Hepatocyte (in vitro differentiated cells): ENCODE measurements around the gene CTBP2.

Source experiments
- EZH2 ChIP-seq: fragments of 200-600 bp; sonication (generic); IDR thresholded peaks from 2 replicates; pipeline ENCODE4 v1.6.1; 2016; ENCODE audit warnings: antibody characterized with exemption, mild to moderate bottlenecking, borderline replicate concordance
- TF ChIP-seq, protein P1 (sequence below): fragments of 200-600 bp; sonication (generic); IDR thresholded peaks from 2 replicates; pipeline ENCODE4 v1.5.1; 2016; ENCODE audit warnings: antibody characterized with exemption, mild to moderate bottlenecking; ENCODE audit not compliant: poor library complexity

DNA sequence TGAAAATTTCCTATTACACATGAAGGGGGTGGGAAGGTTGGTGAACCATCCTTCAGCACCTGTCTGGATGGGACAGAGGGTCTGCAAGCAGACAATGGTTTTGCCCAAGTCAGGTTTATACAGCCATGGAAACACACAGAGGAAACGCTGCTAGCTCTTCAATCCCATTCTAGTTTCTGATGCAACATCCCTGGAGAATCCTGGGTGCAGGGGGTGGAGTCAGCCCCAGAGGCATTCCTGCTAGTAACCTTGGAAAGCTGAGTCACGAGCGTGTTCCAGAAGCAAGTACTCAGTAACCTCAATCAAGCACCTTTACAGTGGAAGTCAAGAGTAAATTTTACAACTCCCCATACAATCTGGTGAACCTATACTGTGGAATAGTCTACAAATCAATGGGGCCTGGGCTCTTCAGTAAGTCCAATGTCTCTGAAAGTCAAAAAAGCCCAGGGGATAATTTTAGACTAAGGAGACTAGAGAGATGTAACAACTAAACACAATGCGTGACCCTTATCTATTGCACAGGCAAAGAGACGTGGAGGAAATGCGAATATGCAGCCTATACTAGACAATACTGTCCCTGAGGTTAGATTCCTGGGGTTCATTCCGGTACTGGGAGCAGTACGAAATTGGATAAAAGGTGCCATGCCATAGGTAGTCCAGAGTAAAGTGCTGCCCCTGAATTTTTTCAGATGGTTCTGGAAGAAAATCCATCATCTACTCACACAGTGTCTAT lies 123.1 kb downstream of the CTBP2 start:
- TF ChIP-seq EZH2, result no peak
- TF ChIP-seq, protein P1, sequence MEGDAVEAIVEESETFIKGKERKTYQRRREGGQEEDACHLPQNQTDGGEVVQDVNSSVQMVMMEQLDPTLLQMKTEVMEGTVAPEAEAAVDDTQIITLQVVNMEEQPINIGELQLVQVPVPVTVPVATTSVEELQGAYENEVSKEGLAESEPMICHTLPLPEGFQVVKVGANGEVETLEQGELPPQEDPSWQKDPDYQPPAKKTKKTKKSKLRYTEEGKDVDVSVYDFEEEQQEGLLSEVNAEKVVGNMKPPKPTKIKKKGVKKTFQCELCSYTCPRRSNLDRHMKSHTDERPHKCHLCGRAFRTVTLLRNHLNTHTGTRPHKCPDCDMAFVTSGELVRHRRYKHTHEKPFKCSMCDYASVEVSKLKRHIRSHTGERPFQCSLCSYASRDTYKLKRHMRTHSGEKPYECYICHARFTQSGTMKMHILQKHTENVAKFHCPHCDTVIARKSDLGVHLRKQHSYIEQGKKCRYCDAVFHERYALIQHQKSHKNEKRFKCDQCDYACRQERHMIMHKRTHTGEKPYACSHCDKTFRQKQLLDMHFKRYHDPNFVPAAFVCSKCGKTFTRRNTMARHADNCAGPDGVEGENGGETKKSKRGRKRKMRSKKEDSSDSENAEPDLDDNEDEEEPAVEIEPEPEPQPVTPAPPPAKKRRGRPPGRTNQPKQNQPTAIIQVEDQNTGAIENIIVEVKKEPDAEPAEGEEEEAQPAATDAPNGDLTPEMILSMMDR, result no peak
